H1 (cell line): ENCODE results near the gene TRUB1. TPM values are rescaled to one million over a fixed set of nuclear protein-coding genes. Genes with fewer than 3 reads are reported as not detected.

Experiments
- CTCF ChIA-PET: fragments of 300-600 bp; sonication (Branson Sonifier 250); formaldehyde crosslinking; loops from one replicate; lab custom pipeline; 2021; ENCODE audit not compliant: partially characterized antibody; lab: Charles Lee
- POLR2A ChIA-PET: fragments of 300-600 bp; sonication (Branson Sonifier 250); formaldehyde crosslinking; loops from one replicate; lab custom pipeline; 2021; ENCODE audit warnings: inconsistent platforms; ENCODE audit not compliant: partially characterized antibody; lab: Charles Lee
- DNase-seq, 2 experiments: peaks; one replicate each; pipeline versions ENCODE4 v3.0.0 to v3.0.0-alpha.2; 2010 to 2022; ENCODE audit warnings: low spot score in 2 of 2, low read depth in 1 of 2, mixed read lengths in 1 of 2
- FAIRE-seq: peaks from 2 replicates; lab custom pipeline; 2011; peaks lifted over from hg19 to GRCh38; lab: Jason Lieb, UNC
- H2AFZ ChIP-seq: 2 replicates; pipeline ENCODE4 v1.8.1; 2012; ENCODE audit warnings: low read length, inconsistent platforms
- H2AK5ac ChIP-seq: 2 replicates; pipeline ENCODE4 v1.6.1; 2013; ENCODE audit warnings: low read depth, low read length
- H2BK120ac ChIP-seq: replicated peaks from 2 replicates; pipeline ENCODE3; 2013; ENCODE audit warnings: low read depth, low read length, inconsistent platforms
- H2BK12ac ChIP-seq: 2 replicates; pipeline ENCODE4 v1.6.1; 2013; ENCODE audit warnings: low read depth, low read length
- H2BK15ac ChIP-seq: 2 replicates; pipeline ENCODE4 v1.6.1; 2013; ENCODE audit warnings: low read length
- H2BK20ac ChIP-seq: 2 replicates; pipeline ENCODE4 v1.6.1; 2013; ENCODE audit warnings: low read length
- H2BK5ac ChIP-seq: 2 replicates; pipeline ENCODE4 v1.6.1; 2013; ENCODE audit warnings: low read depth, low read length
- H3K14ac ChIP-seq: 2 replicates; pipeline ENCODE4 v1.6.1; 2013; ENCODE audit warnings: inconsistent platforms; ENCODE audit not compliant: insufficient read length
- H3K18ac ChIP-seq: 2 replicates; pipeline ENCODE4 v1.6.1; 2013; ENCODE audit warnings: low read length; ENCODE audit errors: extremely low read depth
- H3K23ac ChIP-seq: 2 replicates; pipeline ENCODE4 v1.6.1; 2013; ENCODE audit warnings: inconsistent platforms; ENCODE audit not compliant: insufficient read length
- H3K23me2 ChIP-seq: 2 replicates; pipeline ENCODE4 v1.6.1; 2013; ENCODE audit warnings: low read depth, low read length
- H3K27ac ChIP-seq: 2 replicates; pipeline ENCODE4 v1.6.1; 2011; ENCODE audit warnings: low read depth, low read length, inconsistent platforms
- H3K27me3 ChIP-seq, 4 experiments: replicated peaks in 1 of 4; 1 replicate in 1 of 4; 2 replicates in 3 of 4; pipeline versions ENCODE4 v1.6.1 to v1.8.1; 2011 to 2013; ENCODE audit warnings: low read length in 3 of 4, mild to moderate bottlenecking in 3 of 4, inconsistent platforms in 2 of 4, mixed read lengths in 2 of 4, moderate library complexity in 1 of 4; ENCODE audit not compliant: control insufficient read depth in 3 of 4, insufficient read depth in 3 of 4; ENCODE audit errors: extremely low read depth in 1 of 4
- H3K36me3 ChIP-seq, 4 experiments: 2 replicates each; pipeline versions ENCODE4 v1.6.1 to v1.8.1; 2011 to 2013; ENCODE audit warnings: mild to moderate bottlenecking in 4 of 4, low read length in 3 of 4, moderate library complexity in 2 of 4, control low read depth in 1 of 4, inconsistent platforms in 1 of 4; ENCODE audit not compliant: insufficient read depth in 4 of 4, control insufficient read depth in 2 of 4
- H3K4ac ChIP-seq: replicated peaks from 2 replicates; pipeline ENCODE3; 2013; ENCODE audit warnings: low read length, low read depth, mixed read lengths, inconsistent platforms; ENCODE audit not compliant: insufficient read length
- H3K4me1 ChIP-seq, 4 experiments: replicated peaks in 1 of 4; 1 replicate in 1 of 4; 2 replicates in 3 of 4; pipeline versions ENCODE4 v1.6.1 to v1.8.1; 2011 to 2013; ENCODE audit warnings: low read length in 3 of 4, inconsistent platforms in 2 of 4, mixed read lengths in 1 of 4; ENCODE audit not compliant: insufficient read depth in 4 of 4, control insufficient read depth in 3 of 4
- H3K4me2 ChIP-seq, 2 experiments: 2 replicates each; pipeline versions ENCODE4 v1.6.1 to v1.8.1; 2011 to 2013; ENCODE audit warnings: low read depth in 2 of 2, low read length in 2 of 2, control low read depth in 1 of 2, inconsistent platforms in 1 of 2, mild to moderate bottlenecking in 1 of 2; ENCODE audit not compliant: insufficient read depth in 1 of 2
- H3K4me3 ChIP-seq, 4 experiments: fragments of 200-600, 300-600 bp in 1 of 4; sonication (generic), shearing (Covaris generic), sonication (Bioruptor Twin) in 1 of 4; 2 replicates each; pipeline versions ENCODE4 v1.5.1 to v1.8.1; 2011 to 2016; ENCODE audit warnings: low read length in 4 of 4, low read depth in 3 of 4, control low read depth in 2 of 4, inconsistent platforms in 2 of 4, mild to moderate bottlenecking in 2 of 4, mixed read lengths in 1 of 4, moderate library complexity in 1 of 4; ENCODE audit not compliant: insufficient read depth in 2 of 4; ENCODE audit errors: extremely low read depth in 1 of 4
- H3K56ac ChIP-seq: replicated peaks from 2 replicates; pipeline ENCODE3; 2013; ENCODE audit warnings: low read depth, mild to moderate bottlenecking, mixed read lengths, low read length, inconsistent platforms; ENCODE audit not compliant: insufficient read length
- H3K79me1 ChIP-seq: 2 replicates; pipeline ENCODE4 v1.6.1; 2013; ENCODE audit warnings: low read depth, low read length, control low read depth
- H3K79me2 ChIP-seq, 2 experiments: 2 replicates each; pipeline versions ENCODE4 v1.6.1 to v1.8.1; 2012 to 2013; ENCODE audit warnings: low read length in 2 of 2, mild to moderate bottlenecking in 2 of 2, inconsistent platforms in 1 of 2; ENCODE audit not compliant: insufficient read depth in 2 of 2, control insufficient read depth in 1 of 2
- H3K9ac ChIP-seq, 4 experiments: replicated peaks in 1 of 4; 1 replicate in 1 of 4; 2 replicates in 3 of 4; pipeline versions ENCODE4 v1.6.1 to v1.8.1; 2011 to 2013; ENCODE audit warnings: low read depth in 3 of 4, low read length in 3 of 4, control low read depth in 2 of 4, mild to moderate bottlenecking in 2 of 4, moderate library complexity in 2 of 4, inconsistent platforms in 1 of 4; ENCODE audit errors: extremely low read depth in 1 of 4
- H3K9me3 ChIP-seq, 2 experiments: 2 replicates each; pipeline versions ENCODE4 v1.6.1 to v1.8.1; 2012 to 2013; ENCODE audit warnings: mild to moderate bottlenecking in 2 of 2, moderate library complexity in 2 of 2, control low read depth in 1 of 2, inconsistent platforms in 1 of 2, low read depth in 1 of 2, low read length in 1 of 2, mixed read lengths in 1 of 2; ENCODE audit not compliant: insufficient read depth in 2 of 2
- H4K20me1 ChIP-seq, 2 experiments: replicated peaks in 1 of 2; 2 replicates each; pipeline versions ENCODE3 to v1.8.1; 2011 to 2013; ENCODE audit warnings: inconsistent platforms in 2 of 2, low read length in 2 of 2, mild to moderate bottlenecking in 1 of 2; ENCODE audit not compliant: insufficient read depth in 2 of 2, control insufficient read depth in 1 of 2
- H4K5ac ChIP-seq: 2 replicates; pipeline ENCODE4 v1.6.1; 2013; ENCODE audit warnings: low read length, low read depth, mixed read lengths, inconsistent platforms; ENCODE audit not compliant: insufficient read length
- H4K8ac ChIP-seq: 2 replicates; pipeline ENCODE4 v1.8.0; 2013; ENCODE audit warnings: mild to moderate bottlenecking, moderate library complexity, low read length, inconsistent platforms; ENCODE audit not compliant: insufficient read depth; ENCODE audit errors: extremely low read depth
- H4K91ac ChIP-seq: replicated peaks from 2 replicates; pipeline ENCODE3; 2013; ENCODE audit warnings: low read length, mixed read lengths, inconsistent platforms; ENCODE audit not compliant: insufficient read length
- ASH2L ChIP-seq: fragments of 200-600, 300-600 bp; sonication (generic); IDR thresholded peaks from one replicate; pipeline ENCODE4 v1.7.1; 2017; ENCODE audit warnings: low read length
- ATF2 ChIP-seq: IDR thresholded peaks from 2 replicates; pipeline ENCODE4 v1.6.1; 2012; ENCODE audit warnings: low read length, inconsistent platforms
- CBX5 ChIP-seq: fragments of 300-800, 300-1000 bp; sonication (generic); IDR thresholded peaks from 2 replicates; pipeline ENCODE4 v1.7.1; 2016; ENCODE audit warnings: antibody characterized with exemption, low read length, low read depth
- CREB1 ChIP-seq: IDR thresholded peaks from 2 replicates; pipeline ENCODE4 v1.6.1; 2012; ENCODE audit warnings: inconsistent platforms
- KDM4A ChIP-seq: IDR thresholded peaks from one replicate; pipeline ENCODE4 v1.7.1; 2012; ENCODE audit warnings: low read depth, mild to moderate bottlenecking, moderate library complexity, low read length, inconsistent platforms; ENCODE audit not compliant: severe bottlenecking
- RXRA ChIP-seq: IDR thresholded peaks from 2 replicates; pipeline ENCODE4 v1.6.1; 2011; ENCODE audit warnings: low read depth, mild to moderate bottlenecking, low read length, moderate library complexity; ENCODE audit not compliant: insufficient read depth
- SIX5 ChIP-seq: IDR thresholded peaks from 2 replicates; pipeline ENCODE4 v1.6.1; 2011; ENCODE audit warnings: mild to moderate bottlenecking, low read depth, low read length
- SP2 ChIP-seq: IDR thresholded peaks from 2 replicates; pipeline ENCODE4 v1.6.1; 2012; ENCODE audit warnings: mild to moderate bottlenecking, low read length, inconsistent platforms
- TAF1 ChIP-seq: IDR thresholded peaks from 2 replicates; pipeline ENCODE4 v1.6.1; 2011; ENCODE audit warnings: mild to moderate bottlenecking, low read depth, low read length
- ZNF274 ChIP-seq: IDR thresholded peaks from 2 replicates; pipeline ENCODE4 v1.7.0; 2012; ENCODE audit warnings: low read length, borderline replicate concordance; ENCODE audit errors: extremely low read depth
- WGBS, 2 experiments: shearing (Covaris generic) in 1 of 2; methylation state at CpG; one replicate each; pipeline versions ENCODE4 v1.1.6 to v1.1.7; 2013 to 2015; ENCODE audit warnings: low lambda C conversion rate in 2 of 2, mixed read lengths in 2 of 2, inconsistent platforms in 1 of 2, low coverage in 1 of 2, missing lambda C conversion rate in 1 of 2; ENCODE audit not compliant: insufficient replicate concordance in 2 of 2, insufficient coverage in 1 of 2, insufficient read length in 1 of 2; ENCODE audit errors: extremely low coverage in 1 of 2, missing lambda C conversion rate in 1 of 2; 5-methylcytosine and 5-hydroxymethylcytosine counted together
- polyA plus RNA-seq, 7 experiments: library from polyadenylated mRNA; depleted of rRNA in 3 of 7; stranded (reverse) in 5 of 7; unstranded in 2 of 7; fragments of >200 nt in 5 of 7; fragments of 200-250 nt in 2 of 7; gene quantifications; 1 replicate in 5 of 7; 2 replicates in 1 of 7; 4 replicates in 1 of 7; pipeline versions ENCODE4 v1.2.1 to v1.2.3, GENCODE V29; 2011 to 2013; ENCODE audit warnings: missing spikeins in 2 of 7, mixed read lengths in 2 of 7
- total RNA-seq: library from RNA; stranded (reverse); fragmentation: NEBNext Ultra II Directional; extraction: Animal tissue kit (Norgen Biotek cat#: 25700); gene quantifications from 2 replicates; pipeline ENCODE4 v1.2.1, GENCODE V29; 2021

Gene TRUB1
- total and polyA plus RNA-seq, 2 of the 8 experiments (the other 6 are each of a cell fraction or from before 2014, with no cell fraction given), result 6.3 to 22.2 TPM

- 91% methylated on average over 9 of the region's 9 CpGs; no CpG with 5 or more reads in 1 of the 2 experiments for WGBS, 2 experiments
- 0 out of 2 replicates have a peak overlapping the region, but pooled peaks have one; percentile 22 for H2BK15ac ChIP-seq
- no peak overlapping the region for H3K4me3 ChIP-seq
- H3K4ac ChIP-seq, result no peak overlapping the region
- no peak overlapping the region for H3K14ac ChIP-seq
- H3K36me3 ChIP-seq, result no peaks in the 10 kb centered on the region
- H4K91ac ChIP-seq, result no peak overlapping the region
- H4K5ac ChIP-seq, result no peak overlapping the region
- peak in 1 of 2 experiments; percentile 27 for DNase-seq
- no peaks in the 10 kb centered on the region for H3K79me1 ChIP-seq
- no peak overlapping the region for H4K8ac ChIP-seq
- TF ChIP-seq TAF1, result no peak
- TF ChIP-seq ZNF274, result no peak
- no peak for TF ChIP-seq ASH2L
- no peak for TF ChIP-seq RXRA
- TF ChIP-seq KDM4A, result no peak
- TF ChIP-seq CREB1, result no peak
- no peak for TF ChIP-seq SP2
- TF ChIP-seq CBX5, result no peak
- TF ChIP-seq ATF2, result no peak
- TF ChIP-seq SIX5, result no peak
- TF ChIP-seq, all 59 proteins: peak for 0
- Histone ChIP-seq H2BK12ac (no peak overlapping the region), H3K79me2 (no peaks in the 10 kb centered on the region), H3K56ac (no peak overlapping the region), H2BK120ac (no peak overlapping the region), H3K9me3 (no peaks in the 10 kb centered on the region), H3K4me1 (peaks cover 0 to 3% (median 1%) of the 10 kb centered on the region in 4 experiments; a peak in 1 of 7 replicates), H2BK20ac (no peak overlapping the region), H3K23ac (no peak overlapping the region), H2BK5ac (no peak overlapping the region), H2AK5ac (no peak overlapping the region), H3K4me2 (no peak overlapping the region), H4K20me1 (no peaks in the 10 kb centered on the region), H2AFZ (no peak overlapping the region), H3K9ac (no peak overlapping the region), H3K18ac (no peak overlapping the region), H3K23me2 (no peaks in the 10 kb centered on the region), H3K27ac (no peak overlapping the region), H3K27me3 (no peaks in the 10 kb centered on the region)
- ChIA-PET CTCF (interaction anchor here (0.6 to 1.8 kb wide), 9 partner anchors 8 to 849 kb away, joined by 3 to 8 read pairs (median 4); no protein-coding TSS in a partner anchor), POLR2A (no interaction called here)
- FAIRE-seq, result no peak
Measured at GRCh38 chr10:115018185-115018931, 80.4 kb downstream of the TRUB1 start.
